ENCODE measurements around the gene OR1I1. TPM values are rescaled to one million over a fixed set of nuclear protein-coding genes. Genes with fewer than 3 reads are reported as not detected.

Gene OR1I1
- total RNA-seq, 2 experiments from 2014 or later, result not detected

DNA sequence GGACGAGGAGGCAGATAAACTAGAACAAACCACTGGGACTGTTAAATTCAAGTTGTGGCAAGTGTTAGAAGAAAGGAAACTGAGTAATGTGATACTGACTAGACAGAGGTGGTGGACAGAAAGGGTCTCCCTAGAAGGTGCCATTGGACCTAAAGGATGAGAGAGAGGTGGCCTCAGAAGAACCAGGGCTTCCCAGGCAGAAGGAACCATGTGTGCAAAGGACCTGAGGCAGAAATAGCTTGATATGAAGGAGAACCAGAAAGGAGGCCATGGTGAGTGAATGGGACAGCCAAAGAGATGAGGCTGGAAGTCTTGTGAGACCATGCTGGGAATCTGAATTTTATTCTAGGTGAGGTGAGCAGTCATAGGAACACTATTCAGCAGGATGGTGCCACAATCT lies 22.4 kb downstream of the OR1I1 start:
- peaks cover 15% of the 10 kb centered on the region for H3K9me3 Mint-ChIP-seq
- H3K36me3 Mint-ChIP-seq, result peaks cover 3% of the 10 kb centered on the region
- ATAC-seq (ENCODE audit: low read depth) (no peak), DNase-seq (no peak)
- no peak overlapping the region for H3K4me3 Mint-ChIP-seq
- H3K27me3 Mint-ChIP-seq, result peaks cover 15% of the 10 kb centered on the region
- H3K4me1 Mint-ChIP-seq, result peaks cover 8% of the 10 kb centered on the region
- POLR2A ChIA-PET, result interaction anchor here (0.5 kb wide), 1 partner anchor 58 kb away, joined by 3 read pairs; no protein-coding TSS in a partner anchor
- H3K27ac Mint-ChIP-seq, result no peak overlapping the region

DNA sequence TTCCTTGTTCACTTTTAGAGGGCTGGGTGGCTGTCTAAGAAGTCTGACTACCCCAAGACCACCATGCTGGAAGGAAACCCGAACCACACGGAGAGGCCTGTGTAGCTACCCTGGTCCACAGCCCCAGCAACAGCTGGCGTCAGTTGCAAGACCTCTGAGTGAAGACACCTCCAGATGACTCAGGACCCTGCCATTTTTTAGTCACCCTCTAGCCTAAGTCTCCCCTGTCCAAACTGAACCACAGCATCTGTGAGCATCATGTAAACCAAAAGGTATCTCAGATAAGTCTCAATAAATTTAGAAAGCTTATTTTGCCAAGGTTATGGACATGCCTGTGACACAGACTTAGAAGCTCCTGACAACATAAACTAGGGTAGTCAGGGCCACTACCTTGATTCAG lies 23.0 kb downstream of the OR1I1 start:
- H3K4me1 Mint-ChIP-seq, result peaks cover 8% of the 10 kb centered on the region
- ATAC-seq (ENCODE audit: low read depth) (no peak), DNase-seq (no peak)
- no peak overlapping the region for H3K4me3 Mint-ChIP-seq
- peaks cover 15% of the 10 kb centered on the region for H3K27me3 Mint-ChIP-seq
- peaks cover 3% of the 10 kb centered on the region for H3K36me3 Mint-ChIP-seq
- peaks cover 15% of the 10 kb centered on the region for H3K9me3 Mint-ChIP-seq
- H3K27ac Mint-ChIP-seq, result no peak overlapping the region
- POLR2A ChIA-PET, result no interaction called here

DNA sequence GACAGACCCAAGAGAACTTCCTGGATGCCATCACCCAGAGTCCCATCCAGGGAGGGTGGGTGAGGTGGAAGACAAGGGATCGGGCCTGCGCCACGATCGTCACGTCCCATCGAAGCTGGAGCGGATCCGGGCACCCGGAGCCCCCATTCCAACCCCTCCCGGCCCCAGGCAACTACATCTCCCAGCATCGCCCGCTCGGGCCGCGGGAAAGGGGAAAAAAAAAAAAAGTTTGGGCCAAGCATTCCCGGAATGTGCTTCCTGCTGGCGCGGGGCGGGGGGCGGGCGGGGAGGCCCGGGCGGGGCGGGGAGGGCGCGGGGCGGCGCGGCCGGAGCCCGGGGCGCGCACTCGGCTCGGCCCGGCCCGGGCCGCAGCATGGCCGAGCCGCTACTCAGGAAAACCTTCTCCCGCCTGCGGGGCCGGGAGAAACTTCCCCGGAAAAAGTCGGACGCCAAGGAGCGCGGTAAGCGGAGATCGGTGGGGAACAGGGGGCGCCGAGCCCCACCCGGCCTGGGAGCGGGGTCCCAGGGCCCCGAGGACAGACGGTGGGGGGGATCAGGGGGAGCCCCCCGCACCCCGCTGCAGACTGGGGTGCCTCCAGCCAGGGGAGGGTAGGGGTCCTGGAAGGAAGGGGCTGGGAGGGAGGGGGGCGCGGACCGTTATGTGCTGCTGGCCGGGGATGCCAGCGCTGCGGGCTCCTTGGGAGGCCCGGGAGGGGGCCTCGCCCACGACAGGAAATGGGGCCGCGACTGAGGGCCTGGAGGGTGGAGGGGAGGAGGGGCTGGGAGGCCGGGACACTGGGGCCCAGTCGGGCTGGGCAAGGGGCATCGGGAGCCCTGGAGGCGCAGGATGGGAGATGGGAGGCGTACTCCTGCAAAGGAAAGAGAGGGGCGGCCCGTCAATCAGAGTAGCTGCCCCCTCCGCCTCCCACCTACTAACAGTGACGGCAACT lies 25.3 kb downstream of the OR1I1 start, which contains the start of gene SYDE1:
Gene SYDE1, plus strand, starts transcription at position 341 of the 950 bp plus-strand sequence. Its CDS starts 33 bp downstream, at position 374.
- Mint-ChIP-seq H3K4me1 (peaks cover 8% of the 10 kb centered on the region), H3K27me3 (peaks cover 15% of the 10 kb centered on the region), H3K36me3 (peaks cover 3% of the 10 kb centered on the region), H3K4me3 (peak within 1 kb of the TSS; percentile 81), H3K27ac (peak within 1 kb of the TSS; percentile 11), H3K9me3 (peaks cover 12% of the 10 kb centered on the region)
- ATAC-seq (ENCODE audit: low read depth) (peak; percentile 70), DNase-seq (peak; percentile 53)
- POLR2A ChIA-PET, result interaction anchor here (1.0 to 1.7 kb wide), 2 partner anchors 18 kb away, joined by 3 read pairs; a partner anchor contains a TSS

DNA sequence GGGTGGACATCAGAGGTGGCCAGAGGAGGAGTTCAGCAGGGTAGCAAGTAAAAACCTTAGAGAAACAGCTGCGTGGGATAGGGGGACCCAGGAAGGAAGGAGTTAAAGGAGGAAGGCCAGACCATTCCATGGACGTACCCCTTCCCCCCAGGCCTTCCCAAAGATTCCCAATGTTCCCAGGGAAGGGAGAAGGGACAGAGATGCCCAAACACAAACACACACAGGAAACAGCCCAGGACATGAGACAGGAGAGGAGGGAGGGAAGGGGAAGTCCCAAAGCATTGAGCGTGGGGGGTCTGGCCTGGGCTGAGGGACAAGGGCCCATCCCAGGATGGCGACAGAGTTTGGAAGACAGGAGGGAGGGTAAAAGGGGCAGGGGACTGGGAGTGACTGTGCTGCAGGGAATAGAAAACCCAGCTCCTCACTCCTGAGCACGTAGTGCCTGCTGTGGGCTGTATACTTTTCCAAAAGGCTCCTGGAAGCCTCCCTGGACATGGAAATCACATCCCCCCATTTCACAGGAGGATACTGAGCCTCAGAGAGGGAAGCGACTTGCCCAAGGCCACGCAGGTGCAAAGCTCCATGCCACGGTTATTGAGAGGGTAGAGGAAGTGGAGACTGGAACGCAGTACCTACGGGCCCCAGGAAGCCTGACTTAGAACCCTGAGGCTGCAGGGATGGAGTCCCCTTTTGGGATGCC lies 26.3 kb downstream of the OR1I1 start:
- H3K9me3 Mint-ChIP-seq, result peaks cover 12% of the 10 kb centered on the region
- H3K27me3 Mint-ChIP-seq, result peaks cover 15% of the 10 kb centered on the region
- peak overlapping the region; percentile 45 for H3K4me3 Mint-ChIP-seq
- POLR2A ChIA-PET, result interaction anchor here (0.6 to 1.7 kb wide), 2 partner anchors 17 to 87 kb away, joined by 3 to 4 read pairs; a partner anchor contains a TSS
- H3K4me1 Mint-ChIP-seq, result peaks cover 8% of the 10 kb centered on the region
- H3K27ac Mint-ChIP-seq, result no peak overlapping the region
- ATAC-seq (ENCODE audit: low read depth) (no peak), DNase-seq (no peak)
- peaks cover 3% of the 10 kb centered on the region for H3K36me3 Mint-ChIP-seq

DNA sequence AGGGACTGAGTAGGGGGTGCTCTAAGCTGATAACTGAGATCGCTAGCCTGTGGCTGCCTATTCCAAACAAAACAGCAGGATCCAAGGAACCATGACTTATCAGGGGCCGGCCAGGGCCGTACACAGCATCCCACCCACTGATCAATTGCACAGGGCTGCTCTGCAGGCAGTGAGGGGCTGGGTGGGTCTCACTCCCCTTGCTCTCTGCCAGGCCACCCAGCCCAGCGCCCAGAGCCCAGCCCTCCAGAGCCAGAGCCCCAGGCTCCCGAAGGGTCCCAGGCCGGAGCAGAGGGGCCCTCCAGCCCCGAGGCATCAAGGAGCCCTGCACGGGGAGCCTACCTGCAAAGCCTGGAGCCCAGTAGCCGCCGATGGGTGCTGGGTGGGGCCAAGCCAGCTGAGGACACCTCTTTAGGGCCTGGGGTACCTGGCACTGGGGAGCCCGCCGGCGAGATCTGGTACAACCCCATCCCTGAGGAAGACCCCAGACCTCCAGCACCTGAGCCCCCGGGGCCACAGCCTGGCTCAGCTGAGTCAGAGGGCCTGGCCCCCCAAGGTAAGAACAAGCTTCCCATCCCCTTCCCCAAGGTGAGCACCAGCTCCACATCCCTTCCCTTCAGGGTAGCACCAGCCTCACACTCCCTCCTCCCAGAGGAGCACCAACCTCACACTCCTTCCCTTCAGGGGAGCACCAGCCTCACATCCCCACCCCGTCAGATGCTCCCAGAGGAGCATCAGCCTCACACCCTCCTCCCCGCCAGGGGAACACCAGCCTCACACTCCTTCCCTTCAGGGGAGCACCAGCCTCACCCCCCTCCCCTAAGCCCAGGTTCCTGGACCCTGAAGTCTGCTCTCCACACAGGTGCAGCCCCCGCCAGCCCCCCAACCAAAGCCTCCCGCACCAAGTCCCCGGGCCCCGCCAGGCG lies 27.1 kb downstream of the OR1I1 start:
- Mint-ChIP-seq H3K27ac (no peak overlapping the region), H3K4me3 (no peak overlapping the region)
- POLR2A ChIA-PET, result interaction anchor here (1.7 kb wide), 1 partner anchor 17 kb away, joined by 3 read pairs; a partner anchor contains a TSS

DNA sequence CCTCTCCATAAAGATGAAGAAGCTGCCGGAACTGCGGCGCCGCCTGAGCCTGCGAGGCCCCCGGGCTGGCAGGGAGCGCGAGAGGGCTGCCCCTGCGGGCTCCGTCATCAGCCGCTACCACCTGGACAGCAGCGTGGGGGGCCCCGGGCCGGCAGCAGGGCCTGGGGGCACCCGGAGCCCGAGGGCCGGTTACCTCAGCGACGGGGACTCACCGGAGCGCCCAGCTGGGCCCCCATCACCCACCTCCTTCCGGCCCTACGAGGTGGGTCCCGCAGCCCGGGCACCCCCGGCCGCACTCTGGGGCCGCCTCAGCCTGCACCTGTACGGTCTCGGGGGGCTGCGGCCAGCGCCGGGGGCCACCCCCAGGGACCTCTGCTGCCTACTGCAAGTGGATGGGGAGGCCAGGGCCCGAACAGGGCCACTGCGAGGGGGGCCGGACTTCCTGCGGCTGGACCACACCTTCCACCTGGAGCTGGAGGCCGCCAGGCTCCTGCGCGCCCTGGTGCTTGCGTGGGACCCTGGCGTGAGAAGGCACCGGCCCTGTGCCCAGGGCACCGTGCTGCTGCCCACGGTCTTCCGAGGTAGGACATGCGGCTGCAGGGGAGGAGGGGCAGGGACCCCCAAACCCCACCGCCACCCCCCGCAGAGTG lies 27.9 kb downstream of the OR1I1 start:
- H3K36me3 Mint-ChIP-seq, result peaks cover 4% of the 10 kb centered on the region
- H3K4me3 Mint-ChIP-seq, result no peak overlapping the region
- DNase-seq (no peak), ATAC-seq (ENCODE audit: low read depth) (no peak)
- H3K27me3 Mint-ChIP-seq, result peaks cover 15% of the 10 kb centered on the region
- H3K4me1 Mint-ChIP-seq, result peaks cover 8% of the 10 kb centered on the region
- POLR2A ChIA-PET, result no interaction called here
- H3K27ac Mint-ChIP-seq, result no peak overlapping the region
- H3K9me3 Mint-ChIP-seq, result peaks cover 2% of the 10 kb centered on the region

More for the DNA sequence above, 27.1 kb downstream of the OR1I1 start:
- Mint-ChIP-seq H3K27me3 (peaks cover 15% of the 10 kb centered on the region), H3K36me3 (no peaks in the 10 kb centered on the region), H3K4me1 (peaks cover 8% of the 10 kb centered on the region), H3K9me3 (peaks cover 7% of the 10 kb centered on the region)
- DNase-seq, result no peak
- no peak for ATAC-seq (ENCODE audit: low read depth)

DNA sequence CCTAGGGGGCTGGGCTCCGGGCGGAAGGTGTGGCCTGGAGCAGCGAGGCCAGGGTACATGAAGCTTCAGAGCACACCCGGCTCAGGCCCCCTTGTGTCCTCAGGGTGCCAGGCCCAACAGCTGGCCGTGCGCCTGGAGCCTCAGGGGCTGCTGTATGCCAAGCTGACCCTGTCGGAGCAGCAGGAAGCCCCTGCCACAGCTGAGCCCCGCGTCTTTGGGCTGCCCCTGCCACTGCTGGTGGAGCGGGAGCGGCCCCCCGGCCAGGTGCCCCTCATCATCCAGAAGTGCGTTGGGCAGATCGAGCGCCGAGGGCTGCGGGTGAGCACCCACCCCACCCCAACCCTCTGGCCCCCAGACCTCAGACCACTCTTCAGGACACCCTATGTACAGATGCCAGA lies 28.4 kb downstream of the OR1I1 start:
- Mint-ChIP-seq H3K4me1 (peaks cover 8% of the 10 kb centered on the region), H3K4me3 (no peak overlapping the region), H3K9me3 (no peaks in the 10 kb centered on the region), H3K27ac (no peak overlapping the region), H3K27me3 (peaks cover 15% of the 10 kb centered on the region), H3K36me3 (peaks cover 4% of the 10 kb centered on the region)
- ATAC-seq (ENCODE audit: low read depth), result no peak
- DNase-seq, result no peak
- POLR2A ChIA-PET, result no interaction called here

DNA sequence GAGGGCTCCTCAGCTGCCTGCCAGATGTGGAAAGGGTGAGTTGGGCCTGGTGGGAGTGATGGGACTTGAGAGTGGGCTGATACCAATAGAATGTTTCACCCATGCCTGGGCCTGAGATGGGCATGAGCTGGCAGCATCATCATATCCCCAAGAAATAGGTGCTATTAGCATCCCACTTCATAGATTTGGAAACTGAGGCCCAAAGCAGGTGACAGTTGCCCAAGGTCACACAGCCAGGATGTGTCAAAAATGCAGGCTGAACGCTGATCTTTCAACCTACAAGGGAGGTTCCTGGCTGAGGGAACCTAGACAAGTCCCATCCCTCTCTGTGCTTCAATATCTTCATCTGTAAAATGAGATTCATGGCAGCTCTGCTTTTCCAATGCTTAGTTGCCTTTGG lies 29.7 kb downstream of the OR1I1 start:
- Mint-ChIP-seq H3K27me3 (peaks cover 2% of the 10 kb centered on the region), H3K4me1 (peaks cover 6% of the 10 kb centered on the region), H3K4me3 (no peak overlapping the region), H3K36me3 (peaks cover 4% of the 10 kb centered on the region), H3K27ac (no peak overlapping the region), H3K9me3 (no peaks in the 10 kb centered on the region)
- POLR2A ChIA-PET, result no interaction called here
- no peak for DNase-seq
- ATAC-seq (ENCODE audit: low read depth), result no peak

DNA sequence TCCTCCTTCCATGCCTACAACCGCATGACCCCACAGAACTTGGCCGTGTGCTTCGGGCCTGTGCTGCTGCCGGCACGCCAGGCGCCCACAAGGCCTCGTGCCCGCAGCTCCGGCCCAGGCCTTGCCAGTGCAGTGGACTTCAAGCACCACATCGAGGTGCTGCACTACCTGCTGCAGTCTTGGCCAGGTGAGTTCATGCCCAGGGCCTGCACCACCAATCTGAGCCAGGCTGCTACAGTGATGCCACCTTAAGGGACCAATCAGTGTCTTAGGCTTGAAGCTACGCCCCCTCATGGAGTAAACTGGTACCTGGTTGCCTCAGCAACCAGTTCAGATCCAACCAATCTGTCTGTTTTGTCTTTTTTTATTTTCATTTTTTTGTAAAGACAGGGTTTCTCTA lies 30.4 kb downstream of the OR1I1 start:
- no peak overlapping the region for H3K27ac Mint-ChIP-seq

DNA sequence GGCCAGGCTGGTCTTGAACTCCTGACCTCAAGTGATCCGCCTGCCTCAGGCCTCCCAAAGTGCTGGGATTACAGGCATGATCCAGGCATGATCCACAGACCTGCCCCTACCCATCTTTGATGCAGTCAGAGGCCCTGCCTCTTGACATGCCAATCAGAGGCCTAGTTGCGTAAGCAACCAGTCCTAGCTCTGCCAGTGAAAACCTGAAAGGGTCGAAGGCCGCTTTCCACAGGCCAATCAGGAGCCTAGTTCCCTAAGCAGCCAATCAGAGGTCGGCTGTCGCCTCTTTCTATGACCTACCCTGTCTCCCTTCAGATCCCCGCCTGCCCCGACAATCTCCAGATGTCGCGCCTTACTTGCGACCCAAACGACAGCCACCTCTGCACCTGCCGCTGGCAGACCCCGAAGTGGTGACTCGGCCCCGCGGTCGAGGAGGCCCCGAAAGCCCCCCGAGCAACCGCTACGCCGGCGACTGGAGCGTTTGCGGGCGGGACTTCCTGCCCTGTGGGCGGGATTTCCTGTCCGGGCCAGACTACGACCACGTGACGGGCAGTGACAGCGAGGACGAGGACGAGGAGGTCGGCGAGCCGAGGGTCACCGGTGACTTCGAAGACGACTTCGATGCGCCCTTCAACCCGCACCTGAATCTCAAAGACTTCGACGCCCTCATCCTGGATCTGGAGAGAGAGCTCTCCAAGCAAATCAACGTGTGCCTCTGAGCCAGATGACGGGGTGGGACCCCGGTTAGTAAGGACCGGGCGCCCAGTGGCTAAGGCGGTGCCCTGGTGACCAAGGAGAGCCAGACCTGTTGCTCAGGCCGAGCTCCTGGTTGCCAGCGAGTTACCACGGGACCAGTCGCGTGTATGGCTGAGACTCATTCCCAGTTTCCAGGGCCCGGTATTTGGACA lies 31.5 kb downstream of the OR1I1 start:
- H3K4me3 Mint-ChIP-seq, result no peak overlapping the region
- POLR2A ChIA-PET, result no interaction called here
- peaks cover 13% of the 10 kb centered on the region for H3K36me3 Mint-ChIP-seq
- H3K27ac Mint-ChIP-seq, result no peak overlapping the region
- no peak for DNase-seq
- H3K4me1 Mint-ChIP-seq, result no peaks in the 10 kb centered on the region
- no peaks in the 10 kb centered on the region for H3K27me3 Mint-ChIP-seq
- ATAC-seq (ENCODE audit: low read depth), result no peak
- no peaks in the 10 kb centered on the region for H3K9me3 Mint-ChIP-seq

More for the DNA sequence above, 30.4 kb downstream of the OR1I1 start:
- ATAC-seq (ENCODE audit: low read depth), result no peak
- Mint-ChIP-seq H3K4me3 (no peak overlapping the region), H3K4me1 (peaks cover 6% of the 10 kb centered on the region), H3K9me3 (no peaks in the 10 kb centered on the region), H3K27me3 (no peaks in the 10 kb centered on the region), H3K36me3 (peaks cover 4% of the 10 kb centered on the region)
- no peak for DNase-seq
- POLR2A ChIA-PET, result no interaction called here

DNA sequence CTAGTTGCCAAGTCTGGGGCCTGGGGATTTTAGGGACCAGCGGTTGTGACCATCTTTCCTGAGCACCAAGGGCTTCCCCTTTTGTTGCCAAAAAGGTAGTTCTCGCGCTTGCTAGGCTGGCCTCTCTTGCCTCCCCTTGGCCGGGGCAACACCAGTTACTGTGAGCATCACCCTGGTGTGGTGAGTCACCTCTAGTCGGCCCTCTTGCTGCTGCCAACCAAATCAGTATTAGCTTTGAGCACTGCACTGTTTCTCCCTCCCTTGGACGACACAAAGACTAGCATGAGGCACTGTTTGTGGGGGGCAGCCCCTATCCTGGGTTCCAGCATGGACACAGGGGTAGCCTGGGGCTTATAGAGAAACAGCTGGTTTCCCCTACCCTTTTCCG lies 32.1 kb downstream of the OR1I1 start:
- Mint-ChIP-seq H3K27me3 (no peaks in the 10 kb centered on the region), H3K36me3 (peaks cover 17% of the 10 kb centered on the region), H3K27ac (no peak overlapping the region), H3K4me1 (no peaks in the 10 kb centered on the region), H3K9me3 (no peaks in the 10 kb centered on the region), H3K4me3 (no peak overlapping the region)
- ATAC-seq (ENCODE audit: low read depth) (no peak), DNase-seq (no peak)
- POLR2A ChIA-PET, result no interaction called here

DNA sequence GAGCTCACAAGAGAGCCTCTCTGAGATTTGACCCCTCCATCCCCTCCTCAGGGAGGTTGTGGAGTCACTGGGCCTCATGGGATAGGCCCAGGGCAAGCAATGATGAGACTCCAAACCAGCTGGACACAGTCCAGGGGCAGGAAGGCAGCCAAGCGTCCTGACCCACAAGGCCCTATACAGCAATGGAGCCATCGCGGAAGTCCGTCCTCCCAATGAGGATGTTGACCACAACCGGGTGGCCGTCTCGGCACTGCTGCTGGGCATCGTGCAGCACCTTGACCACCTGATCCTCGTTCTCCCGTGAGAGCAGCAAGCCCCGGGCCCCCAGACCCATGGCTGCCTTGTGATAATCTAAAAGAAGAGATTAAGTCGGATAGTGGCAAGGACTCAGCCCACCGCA lies 33.1 kb downstream of the OR1I1 start:
- Mint-ChIP-seq H3K9me3 (no peaks in the 10 kb centered on the region), H3K4me3 (no peak overlapping the region), H3K27ac (no peak overlapping the region), H3K4me1 (no peaks in the 10 kb centered on the region), H3K36me3 (peaks cover 24% of the 10 kb centered on the region), H3K27me3 (no peaks in the 10 kb centered on the region)
- POLR2A ChIA-PET, result no interaction called here
- DNase-seq (no peak), ATAC-seq (ENCODE audit: low read depth) (no peak)

All from activated naive CD8-positive, alpha-beta T cell treated with anti-CD3 and anti-CD28 coated beads, Interleukin-2, amount 10 ng/mL, durations not matched to agents 7 days and 5 days (primary cell).